OCI-LY1 (cell line): ENCODE measurements around the gene HDLBP.

Source experiments
- H2AFZ ChIP-seq: fragments of 200-600 bp; sonication (generic), shearing (Covaris generic); 2 replicates; pipeline ENCODE4 v1.6.0; 2014; ENCODE audit warnings: antibody characterized with exemption, mild to moderate bottlenecking, low read length
- H3F3A ChIP-seq: fragments of 200-600 bp; sonication (generic), shearing (Covaris generic); 2 replicates; pipeline ENCODE4 v1.6.0; 2014; ENCODE audit warnings: mild to moderate bottlenecking, antibody characterized with exemption, low read length, moderate library complexity; ENCODE audit not compliant: insufficient read depth
- H3K27ac ChIP-seq: fragments of 200-600 bp; sonication (generic); 2 replicates; pipeline ENCODE4 v1.5.1; 2014; ENCODE audit warnings: low read length, mixed run types, mild to moderate bottlenecking, low read depth; ENCODE audit not compliant: poor library complexity, severe bottlenecking
- H3K27me3 ChIP-seq: fragments of 200-600 bp; sonication (generic); 2 replicates; pipeline ENCODE4 v1.6.0; 2014; ENCODE audit warnings: antibody characterized with exemption, mild to moderate bottlenecking, low read length, moderate library complexity; ENCODE audit not compliant: insufficient read depth
- H3K36me3 ChIP-seq: fragments of 200-600 bp; sonication (generic); 2 replicates; pipeline ENCODE4 v1.6.1; 2014; ENCODE audit warnings: mild to moderate bottlenecking, antibody characterized with exemption, low read length, moderate library complexity, mixed read lengths; ENCODE audit not compliant: insufficient read depth
- H3K4me1 ChIP-seq: fragments of 200-600 bp; sonication (generic); 2 replicates; pipeline ENCODE4 v1.5.1; 2014; ENCODE audit warnings: mild to moderate bottlenecking, low read length, moderate library complexity; ENCODE audit not compliant: insufficient read depth, severe bottlenecking
- H3K4me2 ChIP-seq: fragments of 200-600 bp; sonication (generic), shearing (Covaris generic); 2 replicates; pipeline ENCODE4 v1.6.1; 2014; ENCODE audit warnings: low read length
- H3K4me3 ChIP-seq: fragments of 200-600 bp; sonication (generic); 2 replicates; pipeline ENCODE4 v1.5.1; 2014; ENCODE audit warnings: low read length, low read depth, mild to moderate bottlenecking, mixed read lengths; ENCODE audit not compliant: poor library complexity, severe bottlenecking
- H3K79me2 ChIP-seq: fragments of 200-600 bp; shearing (Covaris generic); 2 replicates; pipeline ENCODE4 v1.6.1; 2016; ENCODE audit warnings: mixed run types, low read length, mixed read lengths; ENCODE audit not compliant: insufficient read depth
- H3K9ac ChIP-seq: fragments of 200-600 bp; sonication (generic), shearing (Covaris generic); 2 replicates; pipeline ENCODE4 v1.6.1; 2014; ENCODE audit warnings: mild to moderate bottlenecking, low read length, mixed read lengths
- H3K9me2 ChIP-seq: fragments of 200-600 bp; sonication (generic), shearing (Covaris generic); 2 replicates; pipeline ENCODE4 v1.6.1; 2014; ENCODE audit warnings: low read depth, mild to moderate bottlenecking, low read length, mixed read lengths
- H3K9me3 ChIP-seq: fragments of 200-600 bp; shearing (Covaris generic); 2 replicates; pipeline ENCODE4 v1.6.1; 2014; ENCODE audit warnings: low read length, mixed read lengths
- H4K20me1 ChIP-seq: fragments of 200-600 bp; sonication (generic), shearing (Covaris generic); 2 replicates; pipeline ENCODE4 v1.6.0; 2016; ENCODE audit warnings: mild to moderate bottlenecking, low read length; ENCODE audit not compliant: insufficient read depth
- EZH2 ChIP-seq: fragments of 200-600 bp; sonication (generic), shearing (Covaris generic); IDR thresholded peaks from 2 replicates; pipeline ENCODE4 v1.8.0; 2017; ENCODE audit warnings: borderline replicate concordance, mixed run types, mild to moderate bottlenecking, antibody characterized with exemption, low read length, moderate library complexity, mixed read lengths
- TF ChIP-seq, protein P1 (sequence below): fragments of 200-600 bp; sonication (generic), shearing (Covaris generic); IDR thresholded peaks from 2 replicates; pipeline ENCODE4 v1.5.1; 2017; ENCODE audit warnings: mild to moderate bottlenecking, antibody characterized with exemption, low read length, moderate library complexity, mixed read lengths

The HDLBP gene

DNA sequence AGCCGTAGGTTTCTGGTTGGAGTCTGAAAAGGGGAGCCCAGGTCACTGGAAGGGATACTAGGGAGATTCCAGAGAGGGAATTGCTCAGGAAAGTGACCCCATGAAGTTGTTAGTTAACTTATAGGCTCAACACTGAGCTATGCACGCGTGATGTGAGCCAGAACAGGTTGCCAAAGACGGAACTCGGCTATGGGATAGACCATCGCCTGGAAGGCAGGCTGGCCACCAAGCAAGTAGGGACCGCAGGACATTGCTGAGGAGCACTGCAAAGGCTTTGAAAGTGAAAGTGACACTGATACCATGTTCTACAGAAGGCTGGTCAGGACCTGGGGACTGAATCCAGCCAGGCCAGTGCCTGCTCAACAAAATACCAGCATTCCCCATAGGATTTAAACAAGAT is 48.0 kb upstream of the HDLBP start:
- Histone ChIP-seq H4K20me1 (no peaks in the 10 kb centered on the region), H2AFZ (no peak overlapping the region), H3K36me3 (no peaks in the 10 kb centered on the region), H3K9ac (no peak overlapping the region), H3F3A (no peaks in the 10 kb centered on the region), H3K9me2 (no peaks in the 10 kb centered on the region), H3K27me3 (no peaks in the 10 kb centered on the region; the same call in 1 of the 2 replicates), H3K4me3 (no peak overlapping the region), H3K79me2 (no peaks in the 10 kb centered on the region), H3K4me1 (no peaks in the 10 kb centered on the region), H3K9me3 (no peaks in the 10 kb centered on the region), H3K4me2 (no peak overlapping the region), H3K27ac (no peak overlapping the region)
- TF ChIP-seq, protein P1, sequence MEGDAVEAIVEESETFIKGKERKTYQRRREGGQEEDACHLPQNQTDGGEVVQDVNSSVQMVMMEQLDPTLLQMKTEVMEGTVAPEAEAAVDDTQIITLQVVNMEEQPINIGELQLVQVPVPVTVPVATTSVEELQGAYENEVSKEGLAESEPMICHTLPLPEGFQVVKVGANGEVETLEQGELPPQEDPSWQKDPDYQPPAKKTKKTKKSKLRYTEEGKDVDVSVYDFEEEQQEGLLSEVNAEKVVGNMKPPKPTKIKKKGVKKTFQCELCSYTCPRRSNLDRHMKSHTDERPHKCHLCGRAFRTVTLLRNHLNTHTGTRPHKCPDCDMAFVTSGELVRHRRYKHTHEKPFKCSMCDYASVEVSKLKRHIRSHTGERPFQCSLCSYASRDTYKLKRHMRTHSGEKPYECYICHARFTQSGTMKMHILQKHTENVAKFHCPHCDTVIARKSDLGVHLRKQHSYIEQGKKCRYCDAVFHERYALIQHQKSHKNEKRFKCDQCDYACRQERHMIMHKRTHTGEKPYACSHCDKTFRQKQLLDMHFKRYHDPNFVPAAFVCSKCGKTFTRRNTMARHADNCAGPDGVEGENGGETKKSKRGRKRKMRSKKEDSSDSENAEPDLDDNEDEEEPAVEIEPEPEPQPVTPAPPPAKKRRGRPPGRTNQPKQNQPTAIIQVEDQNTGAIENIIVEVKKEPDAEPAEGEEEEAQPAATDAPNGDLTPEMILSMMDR: no peak

GRCh38 chr2:241359481-241360045 is 44.1 kb upstream of the HDLBP start:
- H3K9ac ChIP-seq: no peak overlapping the region

DNA sequence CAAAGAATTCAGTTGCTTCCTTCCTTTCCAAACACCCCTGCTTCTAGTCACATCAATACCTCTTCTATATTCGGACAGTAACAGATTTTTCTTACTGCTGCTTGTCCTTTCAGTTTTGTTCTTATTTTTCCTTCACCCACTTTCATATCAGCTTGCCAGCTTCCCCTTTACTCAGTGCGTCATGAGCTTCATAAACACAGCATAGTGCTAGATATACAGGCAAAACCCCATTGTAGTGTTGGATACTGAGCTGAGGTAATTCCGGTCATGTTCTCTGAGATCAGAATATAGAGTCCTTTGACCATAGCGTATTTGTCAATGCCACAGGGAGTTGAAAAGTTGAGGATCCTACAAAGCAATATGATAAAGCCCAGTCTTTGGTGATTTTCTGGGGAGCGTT is 43.0 kb upstream of the HDLBP start:
- Histone ChIP-seq H3K27me3 (no peaks in the 10 kb centered on the region; the same call in 1 of the 2 replicates), H3K79me2 (no peaks in the 10 kb centered on the region), H4K20me1 (no peaks in the 10 kb centered on the region), H3K4me1 (peaks cover 17% of the 10 kb centered on the region), H3K9ac (no peak overlapping the region), H3K9me2 (no peaks in the 10 kb centered on the region), H3K4me3 (no peak overlapping the region), H3F3A (0 out of 2 replicates have a peak, but pooled peaks cover 7% of the 10 kb centered on the region), H3K36me3 (peaks cover 18% of the 10 kb centered on the region; the same call in 1 of the 2 replicates), H3K4me2 (no peak overlapping the region), H3K27ac (no peak overlapping the region), H3K9me3 (no peaks in the 10 kb centered on the region), H2AFZ (no peak overlapping the region)
- TF ChIP-seq EZH2: no peak
- TF ChIP-seq, protein P1: no peak

More at GRCh38 chr2:241359481-241360045, 44.1 kb upstream of the HDLBP start:
- H3K36me3 ChIP-seq: peaks cover 7% of the 10 kb centered on the region; the same call in 1 of the 2 replicates
- no peak overlapping the region for H3K4me2 ChIP-seq
- H3K9me3 ChIP-seq: no peaks in the 10 kb centered on the region
- H3K27ac ChIP-seq: no peak overlapping the region
- TF ChIP-seq EZH2: no peak
- TF ChIP-seq, protein P1: no peak
- H4K20me1 ChIP-seq: no peaks in the 10 kb centered on the region
- no peak overlapping the region for H2AFZ ChIP-seq
- no peaks in the 10 kb centered on the region for H3K79me2 ChIP-seq
- no peaks in the 10 kb centered on the region for H3F3A ChIP-seq
- H3K4me1 ChIP-seq: peaks cover 17% of the 10 kb centered on the region
- no peaks in the 10 kb centered on the region; the same call in 1 of the 2 replicates for H3K27me3 ChIP-seq
- H3K9me2 ChIP-seq: no peaks in the 10 kb centered on the region
- no peak overlapping the region for H3K4me3 ChIP-seq
